Thyroid gland (tissue), 4 donors: ENCODE data around the gene NUDT5.

Experiments used
- CTCF ChIP-seq, 6 experiments: fragments of 200-600 bp in 3 of 6; fragments of 450-650 bp in 3 of 6; sonication (generic) in 3 of 6; IDR thresholded peaks; one replicate each; pipeline ENCODE4 v1.5.1; 2016 to 2019; ENCODE audit warnings: antibody characterized with exemption in 6 of 6, mild to moderate bottlenecking in 2 of 6, inconsistent platforms in 1 of 6, moderate library complexity in 1 of 6
- POLR2A ChIP-seq, 2 donors: fragments of 450-650 bp; IDR thresholded peaks; one replicate each; pipeline ENCODE4 v1.6.1; 2017; ENCODE audit warnings: antibody characterized with exemption in 2 of 2, mild to moderate bottlenecking in 2 of 2, moderate library complexity in 1 of 2

DNA sequence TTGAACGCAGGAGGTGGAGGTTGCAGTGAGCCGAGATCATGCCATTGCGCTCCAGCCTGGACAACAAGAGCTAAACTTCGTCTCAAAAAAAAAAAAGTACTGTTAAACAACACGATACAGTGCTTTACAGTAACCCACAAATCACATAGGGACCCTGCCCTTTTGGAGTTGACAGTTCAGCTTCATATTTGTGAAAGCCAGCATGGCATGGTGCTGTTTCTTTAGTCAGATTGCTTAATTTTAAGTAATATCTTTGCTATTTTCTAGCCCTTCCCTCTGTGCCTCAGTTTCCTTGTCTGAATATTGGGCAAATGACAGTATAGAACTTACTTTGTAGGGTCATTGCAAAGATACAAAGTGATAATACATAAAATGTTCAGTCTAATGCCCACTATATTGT lies 5.2 kb upstream of the NUDT5 start:
- TF ChIP-seq CTCF (IDR thresholded peaks at IDR 0.05) (no peak), POLR2A (IDR thresholded peaks at IDR 0.05) (no peak)
